Muscle layer of colon (tissue), 2 donors: ENCODE results near the gene GPANK1.

Experiments used
- H3K27ac ChIP-seq: one replicate; pipeline ENCODE4 v1.7.0; 2013; ENCODE audit warnings: low read depth, mild to moderate bottlenecking, low read length, moderate library complexity
- H3K27me3 ChIP-seq, 2 donors: one replicate each; pipeline ENCODE4 v1.7.0; 2013; ENCODE audit warnings: low read length in 2 of 2, mild to moderate bottlenecking in 2 of 2; ENCODE audit not compliant: insufficient read depth in 2 of 2, control insufficient read depth in 1 of 2
- H3K36me3 ChIP-seq: one replicate; pipeline ENCODE4 v1.7.0; 2013; ENCODE audit warnings: mild to moderate bottlenecking, low read length; ENCODE audit not compliant: insufficient read depth
- H3K4me1 ChIP-seq: one replicate; pipeline ENCODE4 v1.7.0; 2013; ENCODE audit warnings: mild to moderate bottlenecking, low read length; ENCODE audit not compliant: insufficient read depth
- H3K4me3 ChIP-seq, 2 donors: one replicate each; pipeline ENCODE4 v1.7.0; 2013; ENCODE audit warnings: low read length in 2 of 2, low read depth in 1 of 2, mild to moderate bottlenecking in 1 of 2, moderate library complexity in 1 of 2
- H3K9ac ChIP-seq: one replicate; pipeline ENCODE4 v1.7.0; 2013; ENCODE audit warnings: low read length
- H3K9me3 ChIP-seq: one replicate; pipeline ENCODE4 v1.7.0; 2013; ENCODE audit warnings: mild to moderate bottlenecking, low read length
- donor health status: abdominal sarcoma.
- donor health status: Adenocarcinoma of cecum.

Gene GPANK1

DNA sequence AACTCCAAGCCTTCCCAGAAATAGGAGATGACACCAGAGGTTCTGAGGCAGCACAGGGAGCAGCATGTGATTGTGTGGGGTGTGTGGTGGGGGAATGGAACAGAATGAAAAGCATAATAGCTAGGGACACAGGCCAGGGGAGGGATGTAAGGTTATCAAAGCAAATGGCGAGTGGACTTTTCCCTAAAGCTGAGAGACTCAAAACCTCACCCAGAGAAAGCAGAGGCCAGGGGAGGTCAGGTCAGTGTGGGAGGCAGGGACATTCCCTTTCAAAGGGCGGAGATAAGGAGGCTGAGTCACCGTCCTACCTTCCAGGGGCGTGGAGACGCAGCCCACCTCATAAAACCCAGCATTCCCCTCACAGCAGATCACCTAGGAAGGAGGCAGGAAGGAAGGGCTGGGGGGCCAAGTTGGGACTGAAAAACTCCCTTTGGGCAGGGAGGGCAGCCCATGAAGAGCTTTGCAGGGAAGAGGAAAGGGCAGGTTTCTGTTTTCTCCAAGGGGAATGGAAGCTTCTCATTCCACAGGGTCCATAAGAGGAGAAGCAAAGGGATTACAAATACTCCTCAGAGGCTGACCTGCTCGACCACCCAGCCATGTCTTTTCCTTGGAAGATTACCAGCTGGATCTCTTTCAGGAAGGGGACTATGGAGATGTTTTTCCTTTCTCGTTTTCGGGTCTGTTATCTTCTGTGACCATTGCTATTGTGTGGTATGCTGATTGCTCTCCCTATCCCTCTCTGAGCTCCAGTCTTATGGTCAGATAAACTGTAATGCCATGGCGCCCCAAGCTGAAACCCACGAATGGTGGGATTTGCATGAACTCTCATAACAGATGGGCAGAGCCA is 25.7 kb upstream of the GPANK1 start:
- Histone ChIP-seq H3K4me1 (no peaks in the 10 kb centered on the region), H3K4me3 (no peak overlapping the region), H3K36me3 (peaks cover 90% of the 10 kb centered on the region), H3K27ac (no peak overlapping the region), H3K9ac (no peak overlapping the region), H3K9me3 (no peaks in the 10 kb centered on the region), H3K27me3 (no peaks in the 10 kb centered on the region)

DNA sequence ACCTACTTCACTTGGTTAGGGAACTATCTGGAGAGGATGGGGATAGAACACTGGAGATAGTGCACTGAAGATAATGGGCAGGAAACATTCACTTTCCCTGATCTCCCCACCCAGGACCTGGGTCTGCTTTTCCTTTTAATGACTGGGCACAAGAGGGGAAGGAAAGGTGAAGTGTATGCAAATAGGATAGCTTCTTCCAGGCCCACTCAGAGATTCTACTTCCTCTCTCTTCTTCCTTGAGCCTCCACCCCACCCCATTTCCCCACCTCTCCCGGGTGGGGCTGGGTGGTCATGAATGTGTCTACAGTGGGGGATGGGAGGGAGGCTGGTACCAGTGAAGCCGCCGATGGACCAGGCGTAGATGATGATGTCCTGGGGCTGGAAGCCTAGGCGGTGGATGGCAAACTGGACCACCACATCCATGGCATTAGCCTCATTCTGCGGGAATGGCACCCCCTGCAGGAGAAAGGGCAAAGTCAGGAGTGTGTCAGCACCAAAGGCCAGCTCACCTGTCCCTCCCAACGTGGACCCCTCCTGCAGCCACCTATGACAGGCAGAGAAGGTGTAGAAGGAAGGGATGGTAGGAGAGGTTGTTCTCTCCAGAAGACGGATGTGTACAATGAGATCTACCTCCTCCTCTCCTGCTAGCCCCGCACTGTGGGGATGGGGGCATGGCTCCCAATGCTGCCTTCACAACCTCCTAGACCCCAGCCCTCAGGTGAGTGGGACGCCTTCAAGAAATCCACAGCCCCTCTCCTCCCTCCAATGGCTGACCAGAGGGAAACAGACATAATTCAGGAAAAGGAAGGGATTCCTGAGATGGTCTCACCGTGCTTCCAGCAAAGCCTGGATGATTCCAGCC is 24.7 kb upstream of the GPANK1 start:
- H3K4me1 ChIP-seq, result no peaks in the 10 kb centered on the region
- no peak overlapping the region for H3K4me3 ChIP-seq
- no peaks in the 10 kb centered on the region for H3K9me3 ChIP-seq
- peaks cover 81% of the 10 kb centered on the region for H3K36me3 ChIP-seq
- no peaks in the 10 kb centered on the region for H3K27me3 ChIP-seq
- no peak overlapping the region for H3K9ac ChIP-seq
- no peak overlapping the region for H3K27ac ChIP-seq

DNA sequence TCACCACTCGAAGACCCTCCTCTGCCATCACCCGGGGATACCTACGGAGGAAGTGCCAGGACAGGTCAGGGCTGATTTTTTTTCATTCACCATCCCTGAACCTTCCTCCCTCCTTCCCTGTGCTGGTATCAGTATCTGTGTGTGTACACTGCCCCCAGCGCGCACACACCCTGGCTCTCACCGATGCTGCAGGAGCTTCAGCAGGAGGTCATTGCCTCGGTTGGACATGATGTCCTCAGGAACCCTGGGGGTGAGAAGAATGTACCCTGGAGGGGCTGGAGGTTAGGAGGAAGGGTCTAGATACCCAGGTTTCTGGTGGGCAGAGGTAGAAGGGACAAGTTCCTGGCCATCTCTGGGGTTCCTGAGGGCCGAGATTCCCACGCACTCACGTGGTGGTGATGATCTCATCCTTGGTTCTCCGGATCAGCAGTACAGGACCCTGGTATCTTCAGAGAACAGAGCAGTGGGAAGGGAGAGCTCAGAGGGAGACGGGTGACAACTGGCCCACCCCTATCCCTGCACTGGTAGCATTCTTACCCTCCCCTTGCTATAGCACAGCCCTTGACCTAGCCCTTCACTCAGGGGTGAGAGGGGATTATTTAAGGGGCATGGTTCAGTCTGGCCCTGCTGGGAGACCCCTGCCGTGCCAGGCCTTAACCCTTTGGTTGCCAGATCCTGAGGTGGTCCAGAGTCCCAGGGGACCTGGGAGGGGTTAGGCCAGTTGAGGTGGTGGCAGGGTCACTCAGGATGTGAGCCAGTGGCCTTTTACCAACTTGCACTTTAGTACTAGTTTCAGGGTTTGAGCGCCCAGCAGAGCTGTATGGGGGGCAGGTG is 23.3 kb upstream of the GPANK1 start:
- Histone ChIP-seq H3K27ac (no peak overlapping the region), H3K9me3 (no peaks in the 10 kb centered on the region), H3K4me1 (no peaks in the 10 kb centered on the region), H3K36me3 (peaks cover 67% of the 10 kb centered on the region), H3K9ac (no peak overlapping the region), H3K4me3 (no peak overlapping the region), H3K27me3 (no peaks in the 10 kb centered on the region)

DNA sequence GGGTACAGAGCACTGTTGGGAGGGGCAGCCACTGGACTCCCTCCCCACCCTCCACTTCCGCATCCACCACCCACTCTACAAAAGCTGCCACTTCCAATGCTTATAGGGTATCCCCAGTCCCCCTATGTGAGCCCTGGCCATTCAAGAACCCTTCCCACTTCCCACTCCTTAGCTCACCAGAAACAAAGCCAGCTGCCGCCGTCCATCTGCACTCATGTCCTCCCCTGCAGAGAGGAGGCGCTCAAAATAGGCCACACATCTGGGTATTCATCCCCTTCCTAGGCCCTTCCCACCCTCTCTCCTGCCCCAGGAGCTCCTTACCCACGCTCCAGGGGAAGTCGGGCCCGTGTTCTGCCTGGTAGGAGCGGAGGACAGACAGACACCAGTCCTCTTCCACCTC is 22.5 kb upstream of the GPANK1 start:
- Histone ChIP-seq H3K9me3 (no peaks in the 10 kb centered on the region), H3K36me3 (peaks cover 59% of the 10 kb centered on the region), H3K9ac (no peak overlapping the region), H3K4me1 (no peaks in the 10 kb centered on the region), H3K4me3 (no peak overlapping the region), H3K27me3 (no peaks in the 10 kb centered on the region), H3K27ac (no peak overlapping the region)

DNA sequence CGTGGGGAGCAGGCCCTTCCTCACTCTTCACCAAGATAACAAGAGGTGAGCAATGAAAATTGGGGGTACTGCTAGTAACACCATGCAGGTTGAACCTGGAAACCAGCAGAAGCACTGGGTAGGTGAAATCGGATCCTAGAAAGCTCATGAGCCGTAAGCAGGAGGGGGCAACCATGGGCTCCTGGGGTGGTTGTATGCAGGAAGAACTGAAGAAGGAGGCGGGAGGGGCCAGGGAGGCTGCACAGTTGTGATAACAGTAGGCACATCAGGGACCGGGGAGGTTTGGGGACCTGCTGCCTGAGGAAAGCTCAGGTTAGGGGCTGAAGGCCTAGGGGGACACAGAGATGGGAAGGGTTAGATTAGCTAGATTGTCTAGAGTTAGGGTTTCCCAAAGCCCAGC is 21.7 kb upstream of the GPANK1 start:
- peaks cover 53% of the 10 kb centered on the region for H3K36me3 ChIP-seq
- H3K4me3 ChIP-seq, result no peak overlapping the region
- H3K9ac ChIP-seq, result no peak overlapping the region
- no peaks in the 10 kb centered on the region for H3K27me3 ChIP-seq
- H3K4me1 ChIP-seq, result peaks cover 3% of the 10 kb centered on the region
- H3K27ac ChIP-seq, result no peak overlapping the region
- no peaks in the 10 kb centered on the region for H3K9me3 ChIP-seq

DNA sequence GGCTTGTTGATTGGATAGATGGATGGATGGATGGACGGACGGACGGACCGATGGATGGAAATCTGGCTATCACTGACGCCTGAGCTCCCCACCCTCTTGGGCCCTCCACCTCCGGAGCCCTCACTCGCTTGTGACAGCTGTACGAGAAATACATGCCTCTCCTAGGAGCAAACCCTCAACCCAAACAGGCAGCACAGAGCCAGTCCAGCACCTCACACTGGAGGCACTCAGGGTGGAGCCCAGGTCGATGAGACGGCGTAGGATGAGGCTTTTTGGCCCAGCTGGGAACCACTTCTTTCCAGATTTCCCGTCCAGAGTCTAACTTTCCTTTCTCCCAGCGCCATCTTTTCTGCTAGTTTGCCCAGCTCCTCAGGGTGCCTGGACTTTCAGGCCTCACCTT is 18.8 kb upstream of the GPANK1 start:
- no peak overlapping the region for H3K27ac ChIP-seq
- H3K9ac ChIP-seq, result no peak overlapping the region

DNA sequence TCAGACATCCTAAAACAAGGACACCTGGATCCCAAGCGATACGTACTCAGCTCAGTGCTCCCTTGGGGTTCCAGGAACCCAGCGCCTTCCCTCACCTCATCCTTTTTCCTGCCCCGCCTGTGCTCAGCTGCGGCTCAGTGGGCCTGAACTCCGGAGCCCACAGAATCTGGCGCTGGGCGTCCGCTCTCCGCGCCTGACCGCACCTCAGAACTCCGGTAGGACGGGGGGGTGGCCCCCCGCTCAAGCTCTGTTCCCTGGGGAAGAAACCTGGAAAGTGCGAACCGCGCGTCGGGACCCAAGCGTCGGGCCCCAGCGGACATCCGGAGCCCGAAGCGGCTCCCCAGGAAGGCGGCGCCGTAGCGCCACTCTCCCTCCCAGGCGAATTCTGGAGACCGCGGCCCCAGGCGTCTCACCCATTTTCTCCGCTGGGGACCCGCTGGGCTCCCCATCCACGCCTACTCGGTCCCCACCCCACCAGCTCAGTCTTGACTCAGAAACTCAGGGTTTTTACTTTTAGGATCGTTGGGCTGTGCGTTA is 16.4 kb upstream of the GPANK1 start:
- no peaks in the 10 kb centered on the region for H3K9me3 ChIP-seq
- peaks cover 4% of the 10 kb centered on the region for H3K36me3 ChIP-seq
- H3K27me3 ChIP-seq, result no peaks in the 10 kb centered on the region
- H3K9ac ChIP-seq, result peak overlapping the region; percentile 53
- H3K4me3 ChIP-seq, result peak overlapping the region; percentile 24 to 71
- H3K4me1 ChIP-seq, result peaks cover 13% of the 10 kb centered on the region
- peak overlapping the region; percentile 74 for H3K27ac ChIP-seq

More for the DNA sequence above, 18.8 kb upstream of the GPANK1 start:
- Histone ChIP-seq H3K4me1 (peaks cover 13% of the 10 kb centered on the region), H3K36me3 (peaks cover 28% of the 10 kb centered on the region), H3K9me3 (no peaks in the 10 kb centered on the region), H3K27me3 (no peaks in the 10 kb centered on the region), H3K4me3 (no peak overlapping the region)

DNA sequence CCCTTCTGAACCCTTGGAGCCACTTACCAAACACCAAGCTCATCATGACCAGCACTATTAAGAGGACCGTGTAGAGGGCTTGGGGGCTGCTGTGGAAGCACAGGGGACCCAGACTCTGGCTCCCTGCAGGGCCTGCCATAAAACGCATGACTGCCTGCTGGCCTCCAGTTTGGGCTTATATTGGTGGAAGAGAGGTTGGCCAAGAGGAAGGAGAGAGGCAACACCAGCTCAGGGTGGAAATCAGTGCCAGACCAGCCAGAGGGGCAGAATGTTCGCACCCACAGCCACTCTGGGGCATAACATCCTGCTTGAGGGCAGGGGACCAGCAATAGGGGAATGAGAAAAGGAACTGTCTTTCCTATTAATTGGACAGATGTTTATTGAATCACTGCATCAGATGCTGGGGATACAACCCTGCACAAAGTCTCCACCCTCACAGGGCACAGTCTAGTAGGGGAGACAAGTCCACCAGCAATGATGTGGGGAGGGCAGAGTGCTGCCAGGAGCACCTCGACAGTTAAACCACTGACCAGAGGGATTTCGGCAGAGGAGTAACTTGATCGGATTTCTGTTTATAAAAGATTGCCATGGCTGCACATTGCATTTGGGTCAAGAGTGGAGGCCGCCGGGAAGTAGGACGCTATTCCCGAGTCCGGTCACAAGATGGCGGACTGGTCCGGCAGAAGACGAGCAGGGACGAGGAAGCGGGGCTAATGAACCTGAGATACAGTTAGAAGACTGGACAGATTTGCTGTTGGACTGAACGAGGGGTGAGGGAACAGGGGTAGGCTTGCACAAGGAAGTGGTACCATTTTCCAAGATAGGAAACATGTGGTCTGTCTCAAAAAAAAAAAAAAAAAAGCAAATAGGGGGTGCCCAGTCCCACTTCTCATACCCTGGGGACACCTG is 15.7 kb upstream of the GPANK1 start, which contains the start of gene LY6G5C:
Gene LY6G5C, minus strand, starts transcription at position 842 of the 909 bp plus-strand sequence. Its CDS starts 694 bp downstream, at position 148.
- Histone ChIP-seq H3K27ac (peak within 1 kb of the TSS; percentile 74), H3K9me3 (no peaks in the 10 kb centered on the region), H3K4me1 (peaks cover 13% of the 10 kb centered on the region), H3K9ac (peak within 1 kb of the TSS; percentile 53), H3K36me3 (no peaks in the 10 kb centered on the region), H3K27me3 (no peaks in the 10 kb centered on the region), H3K4me3 (peak within 1 kb of the TSS; percentile 24 to 71)

DNA sequence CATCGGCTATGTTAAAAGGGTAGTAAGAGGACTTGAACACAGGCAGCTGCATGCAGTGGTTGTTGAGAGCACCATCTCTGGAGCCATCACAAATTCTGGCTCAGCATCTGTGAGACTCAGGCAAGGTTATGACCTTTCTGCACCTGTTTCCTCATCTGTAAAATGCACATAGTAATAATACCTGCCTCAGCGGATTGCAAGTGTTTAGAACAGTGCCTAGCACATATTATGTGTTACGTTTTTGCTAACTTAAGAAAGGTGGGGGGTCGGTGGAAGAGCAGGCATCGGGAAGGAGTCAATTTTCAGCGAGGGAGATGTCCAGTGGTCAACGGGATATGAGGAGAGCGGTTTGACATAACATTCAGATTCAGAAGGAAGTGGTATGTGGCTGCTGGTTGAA is 13.2 kb upstream of the GPANK1 start:
- Histone ChIP-seq H3K4me1 (peaks cover 13% of the 10 kb centered on the region), H3K9ac (no peak overlapping the region), H3K4me3 (no peak overlapping the region)

DNA sequence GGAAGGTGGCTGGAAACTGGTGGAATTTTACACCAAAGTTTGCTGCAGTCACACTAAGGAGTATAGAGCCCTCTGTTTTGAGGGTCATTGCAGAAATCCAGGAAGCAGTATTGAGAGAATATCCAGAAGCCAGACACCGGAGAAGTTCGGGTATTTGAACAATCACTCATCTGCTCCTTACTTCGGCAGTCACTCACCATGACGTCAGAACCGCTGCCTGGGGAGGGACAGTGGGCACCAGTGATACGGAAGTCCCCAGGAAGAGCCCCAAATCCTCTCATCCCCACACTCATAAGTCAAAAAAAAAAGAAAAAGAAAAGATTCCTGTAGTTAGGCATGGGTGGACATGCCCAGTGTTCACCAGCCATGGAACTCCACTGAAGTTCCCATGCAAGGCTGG is 12.1 kb upstream of the GPANK1 start:
- Histone ChIP-seq H3K36me3 (peaks cover 4% of the 10 kb centered on the region), H3K9me3 (no peaks in the 10 kb centered on the region), H3K4me3 (no peak overlapping the region), H3K27ac (no peak overlapping the region), H3K9ac (no peak overlapping the region), H3K4me1 (peaks cover 13% of the 10 kb centered on the region), H3K27me3 (no peaks in the 10 kb centered on the region)

More for the DNA sequence above, 13.2 kb upstream of the GPANK1 start:
- Histone ChIP-seq H3K27ac (no peak overlapping the region), H3K36me3 (no peaks in the 10 kb centered on the region), H3K27me3 (no peaks in the 10 kb centered on the region), H3K9me3 (no peaks in the 10 kb centered on the region)
